Endometrial microvascular endothelial cells (primary cell): Measurements from ENCODE around the gene C20orf173. TPM values are rescaled to one million over a fixed set of nuclear protein-coding genes. Genes with fewer than 3 reads are reported as not detected.

Experiments used
- in situ Hi-C: cut with HindIII; loops from 2 replicates; pipeline ENCODE4 v1.10.0; 2017; ENCODE audit warnings: low sequenced_read_pairs, low pct_unique_long_range_greater_than_20kb; ENCODE audit errors: inconsistent ontology term
- total RNA-seq: library from RNA; depleted of rRNA; stranded (reverse); fragments of >200 nt; gene quantifications from one replicate; pipeline ENCODE4 v1.2.3, GENCODE V29; 2015; ENCODE audit errors: inconsistent ontology term

The C20orf173 gene
- total RNA-seq, 1 donor from 2014 or later, result not detected

DNA sequence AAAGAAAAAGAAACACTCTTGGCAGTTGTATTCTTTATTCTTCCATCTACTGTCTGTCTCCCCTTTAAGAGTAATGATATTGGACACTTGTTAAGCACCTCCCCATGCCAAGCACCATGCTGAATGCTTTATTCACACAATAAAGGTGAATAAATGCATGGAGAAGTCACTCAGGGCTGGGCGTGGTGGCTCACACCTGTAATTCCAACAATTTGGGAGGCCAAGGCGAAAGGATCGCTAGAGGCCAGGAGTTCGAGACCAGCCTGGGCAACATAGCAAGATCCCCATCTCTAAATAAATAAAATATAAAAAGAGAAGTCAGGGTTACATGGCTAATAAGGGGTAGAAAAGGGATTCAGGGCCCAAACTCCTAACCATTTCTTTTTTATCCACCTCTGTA, 42.0 kb downstream of the C20orf173 start:
- in situ Hi-C loops, result no loop called here

DNA sequence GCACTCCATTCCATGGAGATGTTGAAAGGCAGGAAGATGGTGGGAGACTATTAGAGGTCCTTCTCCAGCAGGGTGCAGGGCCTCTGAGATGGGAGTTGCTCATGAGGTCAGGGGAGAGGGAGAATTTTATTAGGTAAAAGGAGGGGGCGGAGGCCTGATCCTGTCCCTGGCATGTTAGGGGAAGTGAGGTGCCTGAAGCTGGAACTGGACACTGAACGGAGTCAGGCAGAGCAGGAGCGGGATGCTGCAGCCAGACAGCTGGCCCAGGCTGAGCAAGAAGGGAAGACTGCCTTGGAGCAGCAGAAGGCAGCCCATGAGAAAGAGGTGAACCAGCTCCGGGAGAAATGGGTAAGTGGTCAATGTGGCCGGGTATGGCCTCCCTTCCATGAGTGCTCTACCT, 49.7 kb downstream of the C20orf173 start:
- in situ Hi-C loops, result no loop called here

DNA sequence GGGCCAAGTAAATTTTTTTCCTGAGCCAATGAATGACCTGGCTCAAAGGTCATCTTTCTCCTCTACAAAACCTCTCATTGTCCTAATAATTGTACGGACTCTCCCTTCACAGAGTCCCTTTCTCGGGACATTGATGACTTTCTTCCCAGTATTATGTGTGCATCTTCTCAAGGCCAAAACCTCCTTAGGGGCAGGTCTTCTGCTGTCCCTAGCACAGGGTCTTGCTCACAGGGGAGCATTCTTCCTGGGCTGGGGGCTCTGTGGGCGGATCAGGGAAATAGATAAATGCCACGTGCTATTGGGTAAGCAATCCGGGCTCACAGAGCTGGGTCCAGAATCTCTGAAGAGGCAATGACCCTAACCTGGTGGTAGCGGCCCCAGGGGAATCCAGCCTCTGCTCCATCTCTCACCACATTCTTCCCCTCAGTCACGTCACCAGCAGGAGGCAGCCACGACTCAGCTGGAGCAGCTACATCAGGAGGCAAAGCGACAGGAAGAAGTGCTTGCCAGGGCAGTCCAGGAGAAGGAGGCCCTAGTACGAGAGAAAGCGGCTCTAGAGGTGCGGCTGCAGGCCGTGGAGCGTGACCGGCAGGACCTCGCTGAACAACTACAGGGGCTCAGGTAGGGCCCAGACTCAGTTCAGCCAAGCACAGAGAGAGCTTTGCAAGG, 50.5 kb downstream of the C20orf173 start:
- in situ Hi-C loops, result no loop called here

Other genes starting within 250 kb of the C20orf173 start
- 220 TPM for gene EIF6, start 244.9 kb downstream of the C20orf173 start, total RNA-seq
- gene FAM83C, start 237.2 kb downstream of the C20orf173 start, total RNA-seq, result not detected
- 35.0 TPM for gene UQCC1, start 117.7 kb downstream of the C20orf173 start, total RNA-seq
- gene GDF5, start 91.4 kb downstream of the C20orf173 start, total RNA-seq, result 0.19 TPM
- gene CEP250, start 74.1 kb downstream of the C20orf173 start, total RNA-seq, result 29.5 TPM
- gene ERGIC3, start 12.4 kb upstream of the C20orf173 start, total RNA-seq, result 294 TPM
- 1.0 TPM for gene SPAG4, start 86.2 kb upstream of the C20orf173 start, total RNA-seq
- gene CPNE1, start 135.2 kb upstream of the C20orf173 start, total RNA-seq, result 157 TPM
- gene RBM12, start 135.2 kb upstream of the C20orf173 start, total RNA-seq, result 38.9 TPM
- 25.6 TPM for gene NFS1, start 169.7 kb upstream of the C20orf173 start, total RNA-seq
- gene ROMO1, start 169.8 kb upstream of the C20orf173 start, total RNA-seq, result 520 TPM
- gene RBM39, start 212.6 kb upstream of the C20orf173 start, total RNA-seq, result 144 TPM
- 29.5 TPM for gene PHF20, start 242.4 kb upstream of the C20orf173 start, total RNA-seq